Upper lobe of left lung (tissue), 4 donors: ENCODE measurements around the gene ATP2B1.

Experiments
- EP300 ChIP-seq, 4 donors: sonication (generic); formaldehyde crosslinking; IDR thresholded peaks; one replicate each; pipeline ENCODE4 v1.5.1; 2017; ENCODE audit warnings: antibody characterized with exemption in 4 of 4, control low read depth in 2 of 4
- POLR2A ChIP-seq, 4 donors: fragments of 450-650 bp; IDR thresholded peaks; one replicate each; pipeline ENCODE4 v1.5.1; 2016 to 2017; ENCODE audit warnings: antibody characterized with exemption in 4 of 4, mild to moderate bottlenecking in 2 of 4
- POLR2AphosphoS5 ChIP-seq, 2 donors: sonication (generic); formaldehyde crosslinking; IDR thresholded peaks; one replicate each; pipeline ENCODE4 v1.5.1; 2017; ENCODE audit warnings: antibody characterized with exemption in 2 of 2

DNA sequence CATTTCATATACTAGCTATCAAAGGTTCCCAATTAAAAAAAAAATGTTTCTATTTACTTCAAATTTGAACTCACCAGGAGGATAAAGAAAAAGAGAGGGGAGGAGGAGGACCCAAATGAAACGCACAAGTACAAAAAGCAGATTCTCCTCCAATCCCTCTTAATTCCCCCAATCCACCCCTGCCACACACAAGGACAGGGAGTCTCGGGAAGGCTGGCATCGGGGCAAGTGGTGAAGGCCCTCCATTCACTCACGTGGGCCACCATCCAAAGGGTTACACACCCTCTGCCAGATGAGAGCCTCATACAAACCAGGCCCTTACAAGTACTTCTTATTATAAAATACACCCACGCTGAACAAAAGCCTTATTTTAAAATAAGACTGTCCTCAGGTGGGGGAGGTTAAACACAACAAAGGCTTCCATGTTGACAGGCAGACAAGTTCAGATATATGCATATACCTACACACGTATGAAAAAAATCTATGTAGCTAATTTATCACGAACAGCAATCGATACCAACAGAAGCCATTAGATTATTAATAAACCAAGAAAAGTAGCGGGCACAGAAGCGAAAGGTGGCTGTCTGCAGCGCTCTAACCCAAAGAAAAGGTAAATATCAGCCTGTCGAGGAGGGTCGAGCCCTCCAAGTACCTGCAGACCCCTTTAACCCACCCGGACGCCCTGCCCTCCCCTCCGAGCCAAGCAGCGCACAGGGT lies 1.5 kb downstream of the ATP2B1 start:
- TF ChIP-seq POLR2AphosphoS5 (IDR thresholded peaks at IDR 0.05): no peak
- no peak for TF ChIP-seq POLR2A (IDR thresholded peaks at IDR 0.05)
- TF ChIP-seq EP300 (IDR thresholded peaks at IDR 0.05): no peak
